Hematopoietic multipotent progenitor cell treated with erythropoietin and hydrocortisone succinate and interleukin-3 and kit ligand, for 6 days (in vitro differentiated cells): ENCODE results near the gene AMER2.

Experiments
- DNase-seq: peaks from one replicate; pipeline ENCODE4 v3.0.0-alpha.2; 2015

Gene AMER2

DNA sequence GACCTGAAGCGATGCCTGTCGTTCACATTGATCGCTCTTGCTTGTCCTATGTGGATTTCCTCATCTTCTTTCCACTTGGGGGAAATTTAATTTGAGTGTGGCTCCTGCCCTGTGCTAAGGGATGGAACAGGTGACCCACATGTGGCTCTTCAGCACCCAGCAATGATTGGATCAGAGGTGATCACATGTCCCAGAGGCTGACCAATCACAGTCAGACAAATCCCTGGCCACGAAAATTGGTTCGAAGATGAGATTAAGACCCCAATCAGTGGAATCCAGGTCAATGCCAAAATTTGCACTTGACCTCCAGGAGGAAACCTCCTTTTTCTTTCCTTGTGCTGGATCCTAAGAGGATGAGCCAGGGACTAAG lies 23.7 kb downstream of the AMER2 start:
- no peak for DNase-seq

DNA sequence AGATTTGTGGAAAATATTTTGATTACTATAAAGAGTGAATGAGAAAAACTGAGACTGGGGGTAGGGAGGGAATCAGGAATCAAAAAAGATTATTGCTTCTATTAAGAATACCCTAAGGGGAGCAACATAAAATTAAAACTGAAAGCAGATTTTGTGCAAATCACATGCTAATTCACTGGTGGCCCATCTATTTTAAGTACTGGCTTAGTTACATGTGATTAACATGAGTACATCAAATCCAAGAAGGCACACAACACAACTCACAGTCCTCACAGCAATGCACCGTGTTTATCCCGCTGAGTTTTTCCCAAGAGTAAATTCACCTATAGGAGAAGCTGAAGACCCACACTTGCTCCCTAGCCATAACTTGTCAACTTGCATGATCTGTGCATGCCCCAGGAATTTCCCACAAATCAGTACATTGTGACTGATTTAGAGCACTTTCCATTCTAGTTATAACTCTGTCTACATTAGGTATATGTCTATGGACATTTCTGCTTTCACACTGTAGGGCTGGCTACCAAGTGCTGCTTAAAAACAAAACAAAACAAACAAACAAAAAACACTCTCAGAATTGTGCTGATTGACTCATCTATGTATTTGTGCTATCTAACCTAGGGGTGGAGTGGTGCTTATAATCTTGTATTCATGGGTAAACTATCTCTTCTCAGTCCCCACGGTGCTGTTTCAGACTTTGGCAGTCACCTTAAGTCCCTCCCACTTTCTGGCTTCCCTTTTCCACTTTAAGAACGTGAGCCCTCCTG lies 24.3 kb downstream of the AMER2 start:
- no peak for DNase-seq

DNA sequence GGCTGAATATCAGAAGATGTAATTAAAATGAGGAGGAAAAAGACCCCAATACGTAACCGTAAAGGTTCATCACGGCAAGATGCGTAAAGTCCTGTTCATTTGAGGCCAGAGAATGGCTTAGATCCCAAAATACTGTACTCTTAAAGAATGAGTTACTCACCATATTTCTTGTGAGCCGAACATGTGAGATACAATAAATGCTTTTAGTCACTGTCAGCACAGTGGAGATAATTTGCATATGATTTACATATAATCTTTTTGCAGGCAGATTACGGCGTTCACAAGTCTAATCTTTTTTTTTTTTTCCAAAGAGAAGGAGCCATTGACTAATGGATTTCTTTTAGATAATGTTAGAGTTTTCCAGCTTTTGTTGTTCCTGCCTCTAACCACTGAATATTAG lies 28.4 kb downstream of the AMER2 start:
- DNase-seq = no peak

DNA sequence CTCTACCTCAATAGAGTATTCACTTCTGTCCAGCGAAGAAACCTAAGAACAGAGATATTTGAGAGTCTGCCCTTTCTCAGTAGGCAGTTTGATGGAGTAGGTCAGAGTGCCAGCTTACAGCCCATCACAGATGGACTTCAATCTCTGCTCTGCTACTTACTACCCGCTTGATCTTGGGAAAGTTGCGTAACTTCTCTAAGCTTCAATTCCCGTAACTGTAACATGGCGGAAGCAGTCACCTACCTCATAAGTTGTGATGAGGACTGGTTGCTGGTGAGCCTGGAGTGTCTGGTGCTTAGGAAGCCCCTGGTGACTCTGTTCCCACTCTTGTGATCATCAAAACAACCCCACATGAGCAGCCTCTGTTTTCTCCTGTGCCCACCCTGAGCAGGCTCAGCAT lies 31.0 kb downstream of the AMER2 start:
- DNase-seq = no peak

DNA sequence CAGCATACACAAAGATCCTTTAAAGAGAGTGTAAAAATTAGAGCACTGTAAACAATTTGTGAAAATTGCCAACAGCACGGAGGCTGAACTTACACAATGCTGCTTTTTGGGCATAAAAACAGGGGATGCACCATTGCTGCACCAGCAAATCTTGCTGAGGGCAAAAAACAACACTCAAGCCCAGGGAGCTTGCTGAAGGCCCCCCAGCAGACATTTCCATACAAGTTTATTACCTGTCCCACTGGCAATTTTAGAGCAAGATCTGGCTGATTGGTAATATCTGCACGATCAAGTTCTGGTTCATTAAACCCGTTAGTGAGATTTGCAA lies 34.3 kb downstream of the AMER2 start:
- DNase-seq = no peak

DNA sequence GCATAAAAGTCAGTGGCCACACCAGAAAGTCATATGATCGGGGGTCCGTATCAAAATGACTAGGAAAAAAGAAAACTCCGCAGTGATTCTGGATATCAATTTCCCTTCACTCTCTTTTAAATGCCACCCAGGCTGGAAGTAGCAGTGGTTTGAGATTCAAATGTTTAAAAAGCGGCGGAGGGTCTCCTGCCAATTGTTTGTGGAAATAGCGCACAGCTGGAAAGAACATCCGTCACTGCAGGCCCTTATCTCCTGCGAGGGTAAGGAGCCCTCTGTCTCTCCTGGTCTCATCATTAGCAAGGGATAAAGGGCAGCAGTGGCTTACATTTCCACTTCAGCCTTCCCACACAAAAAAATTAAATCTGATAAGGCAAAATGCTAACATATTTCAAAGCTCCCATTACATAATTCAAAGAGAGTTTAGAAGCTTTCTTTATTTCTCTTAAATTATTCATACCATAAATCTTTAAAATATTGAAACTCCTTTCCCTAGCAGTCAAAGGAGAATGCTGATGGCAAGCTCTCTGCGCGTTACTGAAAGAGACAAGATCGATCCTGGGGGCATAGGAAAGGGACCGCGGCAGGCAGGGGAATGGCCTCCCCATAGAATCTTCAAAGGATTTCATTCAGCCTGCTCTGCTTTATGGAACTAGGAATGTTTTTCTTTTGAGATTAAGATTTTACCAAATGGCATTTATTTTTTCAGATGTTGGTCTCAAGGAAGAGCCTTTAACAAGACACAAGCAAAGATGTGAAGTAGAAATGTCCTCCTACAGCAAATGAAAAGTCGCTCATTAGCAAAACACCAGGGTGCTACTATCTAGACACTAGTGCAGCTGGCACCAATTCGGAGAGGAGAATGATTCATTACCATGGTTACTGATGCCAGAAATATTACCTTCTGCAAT lies 35.0 kb downstream of the AMER2 start:
- DNase-seq = no peak

DNA sequence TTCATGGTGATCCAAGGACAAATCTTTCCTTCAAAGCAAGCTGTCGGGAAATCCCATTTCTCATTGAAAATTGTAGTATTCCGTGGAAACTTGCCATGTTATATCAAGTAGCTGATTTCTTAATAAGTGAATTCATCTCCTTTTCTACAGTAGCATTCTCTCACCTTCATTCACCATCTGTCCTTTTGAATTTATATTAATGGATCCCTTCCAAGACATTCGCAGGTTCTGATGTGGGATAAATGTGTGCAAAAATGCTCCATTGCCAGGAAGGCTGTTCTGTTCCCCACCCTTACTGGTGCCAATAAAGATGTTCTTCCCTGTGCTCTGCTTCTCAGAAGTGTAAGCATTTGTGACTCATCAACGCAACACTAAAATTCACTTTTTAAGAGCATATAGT lies 36.2 kb downstream of the AMER2 start:
- DNase-seq = no peak

DNA sequence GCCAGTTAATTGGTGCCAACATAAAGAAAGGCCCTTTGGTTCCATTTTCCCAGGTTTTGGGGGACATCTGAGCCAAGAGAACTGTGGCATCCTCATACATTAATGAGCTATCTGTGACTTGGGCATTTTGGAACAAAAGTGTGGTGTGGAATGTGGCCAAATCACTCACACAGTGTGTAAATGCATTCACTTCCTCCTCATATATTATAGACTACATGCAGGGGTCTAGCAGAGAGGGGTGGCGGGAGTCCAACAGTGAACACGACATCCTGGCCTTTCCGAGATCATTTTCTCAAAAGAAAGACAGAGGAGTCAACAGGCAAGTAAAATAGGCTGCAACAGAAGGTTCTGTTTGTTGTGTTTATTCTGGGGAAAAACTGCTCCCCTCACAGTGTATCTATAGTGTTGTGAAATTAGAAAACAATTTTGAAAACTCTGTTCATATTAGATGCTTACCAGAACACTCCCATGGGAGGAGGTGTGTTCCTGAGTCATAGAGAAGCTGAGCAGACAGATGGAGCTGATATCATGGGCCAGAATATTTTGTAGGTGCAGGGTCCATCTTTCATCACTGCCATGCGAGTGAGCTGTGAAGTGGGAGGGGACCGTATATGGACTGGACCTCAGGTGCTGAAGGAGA lies 39.2 kb downstream of the AMER2 start:
- no peak for DNase-seq

DNA sequence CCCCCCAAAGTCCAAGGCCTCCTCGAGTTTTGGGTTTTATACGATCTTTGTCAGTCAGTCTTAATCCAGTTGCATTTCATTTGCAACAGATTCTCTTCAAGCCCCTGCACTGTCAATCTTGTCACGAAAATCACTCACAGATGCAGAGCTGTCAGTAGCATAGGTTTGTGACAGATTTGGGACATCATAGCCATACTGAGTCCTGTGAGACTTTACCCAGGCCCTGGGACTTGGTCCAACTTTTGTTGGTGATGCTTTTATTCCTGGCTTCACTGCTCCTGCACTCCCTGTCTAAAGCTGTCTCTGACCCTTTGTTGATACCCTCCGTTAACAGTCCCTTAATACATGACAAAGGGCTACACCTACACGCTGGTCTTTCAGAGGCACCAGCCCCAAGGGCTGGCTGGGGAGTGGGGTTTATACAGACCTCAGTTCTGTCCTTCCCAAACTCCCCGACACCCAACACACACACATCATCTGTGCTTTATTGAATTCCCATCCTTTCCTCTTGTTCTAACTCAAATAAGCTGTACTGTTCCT lies 40.1 kb downstream of the AMER2 start:
- DNase-seq = no peak

DNA sequence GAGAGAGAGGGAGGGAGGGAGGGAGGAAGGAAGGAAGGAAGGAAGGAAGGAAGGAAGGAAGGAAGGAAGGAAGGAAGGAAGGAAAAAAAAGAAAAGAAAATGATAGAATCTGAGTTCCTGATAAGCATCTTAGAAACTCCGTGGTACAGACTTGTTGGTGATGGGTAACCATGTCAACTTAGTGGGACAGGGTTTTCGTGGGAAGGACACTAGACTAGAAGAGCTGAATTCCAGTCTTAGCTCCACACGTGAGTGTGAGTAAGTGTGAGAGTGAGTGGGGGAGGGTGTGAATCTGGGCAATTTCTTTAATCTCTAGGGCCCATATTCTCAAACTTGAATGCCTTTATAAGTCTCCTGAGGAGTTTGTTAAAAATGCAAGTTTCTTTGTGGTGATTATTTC lies 41.1 kb downstream of the AMER2 start:
- no peak for DNase-seq

DNA sequence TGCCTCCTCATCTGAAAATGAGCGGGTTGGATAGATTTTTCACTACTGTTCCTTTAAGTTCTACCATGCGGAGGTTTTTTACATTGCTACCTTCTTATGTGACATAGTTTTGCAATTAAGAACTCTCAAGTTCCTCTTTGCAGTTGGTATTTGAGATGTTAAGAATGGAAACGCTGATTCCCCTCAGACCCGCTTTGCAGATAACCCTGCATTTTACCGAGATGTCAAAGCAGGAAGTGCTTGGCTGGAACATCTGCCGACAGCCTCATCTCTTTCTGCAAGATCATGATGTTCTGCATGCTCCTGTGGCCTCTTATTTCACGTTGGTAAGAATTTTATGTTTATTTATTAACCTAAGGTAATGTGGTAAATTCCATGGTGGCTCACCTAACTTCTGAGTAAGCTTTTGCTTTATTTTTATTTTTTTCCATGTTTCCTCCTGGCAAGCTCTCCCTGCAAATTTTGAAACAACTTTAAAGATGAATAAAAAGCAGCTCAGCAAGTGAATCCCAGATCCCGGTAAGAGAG lies 53.6 kb downstream of the AMER2 start:
- peak; percentile 40 for DNase-seq

DNA sequence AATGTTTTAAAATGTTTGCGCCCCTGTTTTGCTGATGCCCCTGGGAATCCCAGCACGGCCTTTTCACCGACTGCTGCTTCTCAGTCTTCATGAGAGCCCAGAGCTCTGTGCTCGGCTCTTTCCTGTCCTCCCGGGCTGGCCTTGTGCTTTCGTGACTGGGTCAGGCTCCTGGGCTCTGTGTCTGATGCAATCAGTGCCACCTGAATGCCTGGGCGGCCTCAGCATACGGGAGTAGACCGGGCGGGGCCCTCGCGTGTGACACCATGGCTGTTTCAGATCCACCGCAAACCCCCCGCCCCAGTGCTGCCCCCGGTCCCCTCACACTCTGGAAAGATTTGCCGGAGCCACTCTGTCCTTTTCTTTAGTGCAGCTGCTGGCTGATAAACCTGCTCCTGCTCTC lies 54.8 kb downstream of the AMER2 start:
- no peak for DNase-seq

DNA sequence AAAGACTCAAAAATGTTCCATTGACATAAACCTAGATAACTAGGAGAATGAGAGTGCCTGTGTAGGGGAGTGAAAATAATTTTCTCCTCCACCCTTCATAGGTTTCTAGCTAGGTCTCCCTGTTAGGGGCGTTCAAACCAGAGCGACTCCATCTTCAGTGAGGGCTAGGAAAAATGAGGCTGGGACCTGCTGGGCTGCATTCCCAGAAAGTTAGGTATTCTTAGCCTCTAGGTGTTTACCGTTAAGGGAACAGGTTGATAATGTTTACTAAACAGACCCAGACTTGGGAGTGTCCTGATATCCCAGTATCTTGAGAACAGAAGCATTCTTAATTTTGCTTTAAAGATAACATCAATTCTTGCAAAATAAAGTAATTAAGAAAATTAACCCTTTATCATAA lies 56.0 kb downstream of the AMER2 start:
- DNase-seq = no peak

DNA sequence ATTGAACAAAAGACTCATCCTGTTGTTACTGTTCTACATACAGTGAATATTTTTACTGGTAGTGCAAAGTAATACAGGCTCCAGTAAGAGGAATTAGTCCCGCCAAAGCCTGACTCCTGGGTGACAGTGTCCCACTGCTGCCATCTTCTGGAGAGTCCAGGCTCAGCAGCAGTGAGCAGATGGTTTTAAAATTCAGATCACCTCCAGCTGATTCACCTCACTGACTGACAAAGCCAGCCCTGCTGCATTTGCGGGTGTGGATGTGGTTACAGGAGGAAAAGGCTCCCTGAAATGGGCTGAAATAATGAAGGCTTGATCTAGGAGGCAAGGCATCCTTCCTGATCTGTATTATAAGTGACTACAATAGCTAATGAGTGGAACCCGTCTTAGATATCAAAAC lies 57.9 kb downstream of the AMER2 start:
- DNase-seq = peak; percentile 90

DNA sequence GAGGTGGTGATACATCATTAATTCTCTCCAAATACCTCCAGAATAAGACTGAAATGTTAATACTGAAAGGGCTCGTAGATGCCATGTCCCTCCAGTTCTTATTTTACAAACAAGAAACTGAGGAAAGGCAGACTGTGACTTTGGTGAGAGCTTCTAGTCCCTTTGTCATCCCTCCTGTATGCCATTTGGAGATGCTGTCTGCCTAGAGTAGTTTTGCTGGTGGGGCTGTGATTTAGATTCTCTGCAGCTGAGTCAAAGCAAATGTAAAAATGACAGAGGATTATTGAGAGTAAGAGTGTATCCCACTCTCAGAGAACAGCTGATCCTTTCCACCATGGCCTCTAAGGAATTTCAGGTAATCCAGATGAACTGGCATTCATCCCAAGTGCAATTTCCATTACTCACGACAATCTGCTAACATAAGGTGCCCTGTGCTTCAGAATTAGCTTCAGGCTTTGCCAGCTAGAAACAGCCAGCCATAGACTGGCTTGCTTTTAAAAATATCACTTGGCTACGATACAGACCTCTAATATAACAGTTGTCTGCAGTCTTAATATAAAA lies 59.3 kb downstream of the AMER2 start:
- no peak for DNase-seq
